HG03432 (cell line): ENCODE measurements around the gene CTRB2.

Experiments
- ATAC-seq: cut with Tn5 transposase; IDR thresholded peaks from one replicate; pipeline ENCODE4 v1.9.1; 2021; ENCODE audit warnings: mild to moderate bottlenecking, moderate library complexity; ENCODE audit not compliant: unreplicated experiment

CTRB2 gene

GRCh38 chr16:75179208-75179607 is 27.8 kb downstream of the CTRB2 start:
- ATAC-seq: no peak

- ATAC-seq: no peak
Observed at GRCh38 chr16:75176926-75177325, 30.0 kb downstream of the CTRB2 start.

- no peak for ATAC-seq
Observed at GRCh38 chr16:75175074-75175473, 31.9 kb downstream of the CTRB2 start.

- ATAC-seq: no peak
Observed at GRCh38 chr16:75172578-75172977, 34.4 kb downstream of the CTRB2 start.

GRCh38 chr16:75169899-75170405 is 37.0 kb downstream of the CTRB2 start:
- ATAC-seq: no peak

GRCh38 chr16:75160386-75160785 is 46.6 kb downstream of the CTRB2 start:
- no peak for ATAC-seq
